LNCaP clone FGC (cell line): Measurements from ENCODE around the gene MAP3K12.
A peak's percentile ranks its signal among the peaks of the same experiment; 100 is the strongest.

ENCODE experiments used
- DNase-seq: peaks from one replicate; pipeline ENCODE4 v3.0.0-alpha.2; 2011; ENCODE audit warnings: low read depth
- H3K4me3 ChIP-seq: 2 replicates; pipeline ENCODE4 v1.5.1; 2011; ENCODE audit warnings: mild to moderate bottlenecking, low read depth, low read length, control low read depth
- CTCF ChIP-seq: IDR thresholded peaks from 2 replicates; pipeline ENCODE4 v1.5.1; 2012; ENCODE audit warnings: mild to moderate bottlenecking; ENCODE audit not compliant: control insufficient read depth, insufficient read depth; ENCODE audit errors: extremely low read depth

MAP3K12 gene

DNA sequence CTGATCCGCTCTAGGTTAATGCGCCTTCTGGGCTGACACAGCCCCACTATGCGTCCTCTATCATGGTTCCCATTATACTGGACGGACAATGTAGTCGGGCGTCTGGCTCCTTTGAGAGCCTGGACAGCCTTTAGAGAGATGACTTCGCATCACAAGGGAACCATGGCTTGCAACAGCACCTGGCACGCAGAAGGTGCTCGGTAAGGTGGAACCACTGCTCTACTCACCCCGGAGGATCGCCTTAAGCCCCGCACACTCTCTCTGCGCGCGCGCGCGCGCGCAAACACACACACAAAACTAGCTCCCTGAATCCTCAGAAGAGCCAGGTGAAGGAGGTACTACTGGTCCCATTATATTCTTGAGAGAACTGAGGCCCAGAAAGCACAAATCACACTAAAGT, 7.1 kb downstream of the MAP3K12 start:
- TF ChIP-seq CTCF: no peak
- no peak for DNase-seq
- peak overlapping the region; percentile 65 for H3K4me3 ChIP-seq

DNA sequence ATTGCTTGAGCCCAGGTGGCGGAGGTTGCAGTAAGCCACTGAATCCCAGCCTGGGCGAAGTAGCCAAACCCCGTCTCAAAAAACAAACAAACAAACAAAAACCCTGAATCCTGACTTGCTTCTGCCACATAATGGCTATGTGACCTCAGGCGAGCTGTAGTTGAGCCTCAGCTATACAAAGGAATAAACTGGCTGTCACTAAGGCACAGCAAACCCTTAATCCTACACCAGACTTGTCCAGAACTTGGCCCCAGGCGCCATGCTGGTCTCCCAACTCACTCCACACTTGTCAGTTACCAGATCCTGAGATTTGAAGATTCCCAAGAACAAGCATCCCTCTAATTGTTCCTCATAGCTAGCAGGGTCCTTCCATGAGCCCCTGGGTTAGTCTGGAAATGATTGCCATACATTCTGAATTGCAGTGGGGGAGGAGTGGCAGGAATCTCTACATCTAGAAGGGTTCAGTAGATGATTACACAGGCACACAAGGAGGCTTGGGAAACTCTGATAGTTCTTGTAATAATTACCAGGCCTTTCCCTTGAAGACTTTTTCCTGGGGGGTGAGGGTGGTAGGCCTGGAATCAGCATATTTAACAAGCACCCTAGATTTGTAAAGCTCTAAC, 9.9 kb downstream of the MAP3K12 start:
- DNase-seq: no peak
- TF ChIP-seq CTCF: no peak

GRCh38 chr12:53486736-53487487, 12.3 kb downstream of the MAP3K12 start:
- no peak for TF ChIP-seq CTCF
- H3K4me3 ChIP-seq: no peak overlapping the region
- no peak for DNase-seq

More for the DNA sequence above, 9.9 kb downstream of the MAP3K12 start:
- no peak overlapping the region for H3K4me3 ChIP-seq

- TF ChIP-seq CTCF: no peak
- no peak overlapping the region for H3K4me3 ChIP-seq
- DNase-seq: no peak
Observed at GRCh38 chr12:53485955-53486735, 13.1 kb downstream of the MAP3K12 start.

DNA sequence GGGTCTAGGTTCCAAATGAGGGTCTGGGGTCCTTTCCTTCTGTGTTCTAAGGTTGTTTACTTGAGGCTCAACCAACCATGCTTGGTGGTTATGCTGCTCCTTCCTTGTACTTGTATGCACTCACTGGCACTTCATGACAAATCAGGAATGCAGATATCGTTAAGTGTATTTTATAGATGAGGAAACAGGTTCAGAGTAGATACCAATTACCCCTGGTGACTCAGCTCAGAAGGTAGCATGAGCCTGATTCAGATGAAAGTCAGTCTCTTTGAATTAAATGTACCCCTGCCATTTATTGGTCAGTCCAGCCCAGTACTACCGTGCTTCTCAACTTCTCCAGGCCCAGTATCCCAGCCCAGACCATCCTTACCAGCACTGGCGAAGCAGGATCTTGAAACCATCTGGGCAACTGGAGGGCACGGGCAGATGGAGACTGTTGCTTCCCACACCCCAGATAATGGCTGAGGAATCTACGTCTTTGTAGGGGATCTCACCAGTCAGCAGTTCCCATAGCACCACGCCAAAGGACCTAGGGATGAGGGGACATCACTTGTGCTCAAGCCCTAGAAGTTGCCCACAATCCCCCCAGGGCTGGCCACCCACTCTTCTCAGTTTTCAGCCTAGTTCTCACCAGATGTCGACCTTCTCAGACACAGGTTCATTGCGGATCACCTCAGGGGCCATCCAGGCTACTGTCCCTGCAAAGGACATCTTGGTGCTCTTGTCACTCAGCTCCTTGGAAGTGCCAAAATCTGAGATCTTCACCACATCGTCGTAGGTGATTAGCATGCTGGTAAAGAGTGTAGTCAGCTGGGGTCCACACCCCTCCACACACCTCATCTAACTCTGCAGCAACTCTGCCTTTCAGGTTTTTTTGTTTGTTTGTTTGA, 14.3 kb downstream of the MAP3K12 start:
- no peak for DNase-seq
- no peak overlapping the region for H3K4me3 ChIP-seq
- no peak for TF ChIP-seq CTCF

DNA sequence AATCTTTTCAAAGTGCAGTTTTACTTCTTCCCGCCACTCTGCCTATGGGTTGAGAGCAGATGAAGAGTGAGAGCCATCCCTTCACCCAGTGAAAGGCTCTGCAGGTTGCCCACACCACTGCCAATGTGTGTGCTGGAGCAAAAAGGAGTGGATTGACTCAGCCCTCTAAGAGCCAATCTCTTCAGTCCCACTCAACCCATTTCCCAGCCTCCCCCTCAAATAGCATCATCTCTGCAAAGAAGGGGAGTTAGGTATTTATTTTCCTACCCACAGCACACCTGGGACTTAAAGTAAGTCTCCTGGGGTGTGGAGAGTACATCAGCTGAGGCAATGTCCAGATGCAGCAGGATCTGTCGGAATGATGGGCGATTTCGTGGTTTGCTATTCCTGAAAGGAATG, 15.3 kb downstream of the MAP3K12 start:
- TF ChIP-seq CTCF: no peak
- H3K4me3 ChIP-seq: no peak overlapping the region
- no peak for DNase-seq
